Activated CD4-positive, alpha-beta T cell treated with anti-CD3 and anti-CD28 coated beads for 36 hours (primary cell): ENCODE measurements around the gene WNK1. TPM values are rescaled to one million over a fixed set of nuclear protein-coding genes. Genes with fewer than 3 reads are reported as not detected.

Experiments
- ATAC-seq: fragments of 200-7000 bp; cut with Tn5 transposase; one replicate; pipeline ENCODE4 v1.10.0; 2021; ENCODE audit warnings: mild to moderate bottlenecking, moderate library complexity
- CTCF ChIA-PET: fragments of 350-600 bp; sonication (Branson Sonifier 250); formaldehyde crosslinking; loops from one replicate; lab custom pipeline; 2021; ENCODE audit warnings: antibody characterized with exemption; lab: Charles Lee
- POLR2A ChIA-PET: fragments of 350-600 bp; sonication (Branson Sonifier 250); formaldehyde crosslinking; loops from one replicate; lab custom pipeline; 2021; ENCODE audit warnings: antibody characterized with exemption, inconsistent platforms; lab: Charles Lee
- DNase-seq: peaks from one replicate; pipeline ENCODE4 v3.0.0-alpha.2; 2020
- H3K27ac Mint-ChIP-seq: one replicate; pipeline ENCODE4 v1.8.0; 2021; ENCODE audit warnings: mixed read lengths
- H3K27me3 Mint-ChIP-seq: one replicate; pipeline ENCODE4 v1.8.0; 2021; ENCODE audit warnings: mixed read lengths
- H3K36me3 Mint-ChIP-seq: one replicate; pipeline ENCODE4 v1.8.0; 2021; ENCODE audit warnings: low read depth, mixed read lengths
- H3K4me1 Mint-ChIP-seq: one replicate; pipeline ENCODE4 v1.8.0; 2021; ENCODE audit warnings: mixed read lengths
- H3K4me3 Mint-ChIP-seq: one replicate; pipeline ENCODE4 v1.8.0; 2021; ENCODE audit warnings: mild to moderate bottlenecking, moderate library complexity, mixed read lengths
- H3K9me3 Mint-ChIP-seq: one replicate; pipeline ENCODE4 v1.8.0; 2021; ENCODE audit warnings: low read depth, mixed read lengths
- intact Hi-C, 2 experiments: fragments of 100-400 bp; cut with DNase I in 1 of 2; cut with micrococcal nuclease in 1 of 2; formaldehyde crosslinking; loops; one replicate each; pipeline versions ENCODE4 v1.14.2 to v1.15.1; 2022 to 2024; cut with DNase I, micrococcal nuclease
- total RNA-seq, 2 experiments: library from RNA; stranded (reverse); gene quantifications; one replicate each; pipeline ENCODE4 v1.2.3, GENCODE V29; 2021

WNK1 gene
- total RNA-seq, 2 experiments from 2014 or later, result 127 to 147 TPM

- ATAC-seq (no peak), DNase-seq (no peak)
- no peaks in the 10 kb centered on the region for H3K9me3 Mint-ChIP-seq
- POLR2A ChIA-PET, result interaction anchor here (0.6 to 0.7 kb wide), 2 partner anchors 37 to 275 kb away, joined by 3 to 11 read pairs; no protein-coding TSS in a partner anchor
- intact Hi-C loops, result no loop called here
- H3K36me3 Mint-ChIP-seq, result peaks cover 61% of the 10 kb centered on the region
- H3K27me3 Mint-ChIP-seq, result no peaks in the 10 kb centered on the region
- CTCF ChIA-PET, result interaction anchor here (0.7 to 1.3 kb wide), 2 partner anchors 18 to 94 kb away, joined by 3 to 5 read pairs; no protein-coding TSS in a partner anchor
- no peak overlapping the region for H3K4me3 Mint-ChIP-seq
- peak overlapping the region; percentile 25 for H3K27ac Mint-ChIP-seq
- H3K4me1 Mint-ChIP-seq, result peaks cover 20% of the 10 kb centered on the region
Measured at GRCh38 chr12:909861-910260, 157.5 kb downstream of the WNK1 start.

GRCh38 chr12:910416-910815 is 158.0 kb downstream of the WNK1 start:
- Mint-ChIP-seq H3K4me3 (no peak overlapping the region), H3K27ac (no peak overlapping the region), H3K9me3 (no peaks in the 10 kb centered on the region), H3K36me3 (peaks cover 64% of the 10 kb centered on the region), H3K27me3 (no peaks in the 10 kb centered on the region), H3K4me1 (peaks cover 20% of the 10 kb centered on the region)
- DNase-seq (no peak), ATAC-seq (no peak)
- CTCF ChIA-PET, result interaction anchor here (0.8 to 1.3 kb wide), 3 partner anchors 39 to 173 kb away, joined by 3 to 5 read pairs (median 4); partner anchors contain the start of gene RAD52
- POLR2A ChIA-PET, result no interaction called here
- intact Hi-C loops, result no loop called here

GRCh38 chr12:911191-911826 is 158.9 kb downstream of the WNK1 start:
- intact Hi-C loops, result no loop called here
- Mint-ChIP-seq H3K4me3 (no peak overlapping the region), H3K27me3 (no peaks in the 10 kb centered on the region), H3K27ac (no peak overlapping the region), H3K4me1 (peaks cover 14% of the 10 kb centered on the region), H3K36me3 (peaks cover 61% of the 10 kb centered on the region), H3K9me3 (no peaks in the 10 kb centered on the region)
- ATAC-seq, result no peak
- ChIA-PET CTCF (interaction anchor here (0.6 to 0.8 kb wide), 3 partner anchors 17 to 172 kb away, joined by 3 to 5 read pairs (median 3); no protein-coding TSS in a partner anchor), POLR2A (no interaction called here)
- no peak for DNase-seq

- Mint-ChIP-seq H3K27ac (no peak overlapping the region), H3K9me3 (no peaks in the 10 kb centered on the region), H3K4me1 (peaks cover 13% of the 10 kb centered on the region), H3K4me3 (no peak overlapping the region), H3K27me3 (no peaks in the 10 kb centered on the region), H3K36me3 (peaks cover 61% of the 10 kb centered on the region)
- DNase-seq (no peak), ATAC-seq (no peak)
- ChIA-PET POLR2A (no interaction called here), CTCF (no interaction called here)
- intact Hi-C loops, result no loop called here
Measured at GRCh38 chr12:912466-913235, 160.3 kb downstream of the WNK1 start.

- H3K9me3 Mint-ChIP-seq, result no peaks in the 10 kb centered on the region
Measured at GRCh38 chr12:913919-914698, 161.7 kb downstream of the WNK1 start.

GRCh38 chr12:915090-915489 is 162.7 kb downstream of the WNK1 start:
- Mint-ChIP-seq H3K36me3 (peaks cover 61% of the 10 kb centered on the region), H3K9me3 (no peaks in the 10 kb centered on the region), H3K27me3 (no peaks in the 10 kb centered on the region), H3K4me1 (peaks cover 13% of the 10 kb centered on the region), H3K27ac (peak overlapping the region; percentile 65), H3K4me3 (no peak overlapping the region)
- POLR2A ChIA-PET, result interaction anchor here (0.6 kb wide), 1 partner anchor 9 kb away, joined by 4 read pairs; no protein-coding TSS in a partner anchor
- CTCF ChIA-PET, result interaction anchor here (1.0 to 1.2 kb wide), 4 partner anchors 100 to 473 kb away, joined by 3 read pairs; no protein-coding TSS in a partner anchor
- ATAC-seq, result peak; percentile 30
- intact Hi-C loops, result no loop called here
- no peak for DNase-seq

More at GRCh38 chr12:913919-914698, 161.7 kb downstream of the WNK1 start:
- no peak for DNase-seq
- Mint-ChIP-seq H3K27me3 (no peaks in the 10 kb centered on the region), H3K4me1 (peaks cover 13% of the 10 kb centered on the region), H3K4me3 (no peak overlapping the region), H3K27ac (peak overlapping the region; percentile 65), H3K36me3 (peaks cover 64% of the 10 kb centered on the region)
- CTCF ChIA-PET, result interaction anchor here (0.6 to 1.2 kb wide), 3 partner anchors 37 to 163 kb away, joined by 3 read pairs; no protein-coding TSS in a partner anchor
- POLR2A ChIA-PET, result interaction anchor here (0.6 kb wide), 1 partner anchor 27 kb away, joined by 3 read pairs; no protein-coding TSS in a partner anchor
- intact Hi-C loops, result no loop called here
- no peak for ATAC-seq

- CTCF ChIA-PET, result interaction anchor here (1.1 kb wide), 1 partner anchor 102 kb away, joined by 3 read pairs; no protein-coding TSS in a partner anchor
- H3K27me3 Mint-ChIP-seq, result no peaks in the 10 kb centered on the region
Measured at GRCh38 chr12:916240-916639, 163.9 kb downstream of the WNK1 start.

GRCh38 chr12:916712-917445 is 164.5 kb downstream of the WNK1 start:
- CTCF ChIA-PET, result no interaction called here
- no peak overlapping the region for H3K27ac Mint-ChIP-seq
- H3K4me1 Mint-ChIP-seq, result peaks cover 20% of the 10 kb centered on the region

More at GRCh38 chr12:916240-916639, 163.9 kb downstream of the WNK1 start:
- peak; percentile 33 for ATAC-seq
- H3K36me3 Mint-ChIP-seq, result peaks cover 64% of the 10 kb centered on the region
- H3K4me1 Mint-ChIP-seq, result peaks cover 20% of the 10 kb centered on the region
- H3K4me3 Mint-ChIP-seq, result no peak overlapping the region
- H3K27ac Mint-ChIP-seq, result peak overlapping the region; percentile 78
- DNase-seq, result peak; percentile 37
- intact Hi-C loops, result no loop called here
- POLR2A ChIA-PET, result interaction anchor here (1.0 kb wide), 1 partner anchor 47 kb away, joined by 3 read pairs; no protein-coding TSS in a partner anchor
- no peaks in the 10 kb centered on the region for H3K9me3 Mint-ChIP-seq

GRCh38 chr12:920676-921075 is 168.3 kb downstream of the WNK1 start:
- intact Hi-C loops, result no loop called here
- Mint-ChIP-seq H3K27ac (peak overlapping the region; percentile 87), H3K9me3 (no peaks in the 10 kb centered on the region), H3K4me1 (peaks cover 9% of the 10 kb centered on the region), H3K36me3 (peaks cover 45% of the 10 kb centered on the region), H3K27me3 (no peaks in the 10 kb centered on the region), H3K4me3 (no peak overlapping the region)
- no peak for DNase-seq
- no peak for ATAC-seq
- CTCF ChIA-PET, result interaction anchor here (0.7 kb wide), 1 partner anchor 544 kb away, joined by 4 read pairs; no protein-coding TSS in a partner anchor
- POLR2A ChIA-PET, result no interaction called here

More at GRCh38 chr12:916712-917445, 164.5 kb downstream of the WNK1 start:
- ATAC-seq, result no peak
- intact Hi-C loops, result no loop called here
- Mint-ChIP-seq H3K4me3 (no peak overlapping the region), H3K27me3 (no peaks in the 10 kb centered on the region), H3K9me3 (no peaks in the 10 kb centered on the region), H3K36me3 (peaks cover 61% of the 10 kb centered on the region)
- no peak for DNase-seq
- POLR2A ChIA-PET, result interaction anchor here (1.0 kb wide), 1 partner anchor 47 kb away, joined by 3 read pairs; no protein-coding TSS in a partner anchor

- DNase-seq (no peak), ATAC-seq (no peak)
- ChIA-PET CTCF (no interaction called here), POLR2A (no interaction called here)
- Mint-ChIP-seq H3K9me3 (no peaks in the 10 kb centered on the region), H3K4me1 (peaks cover 7% of the 10 kb centered on the region), H3K27ac (no peak overlapping the region), H3K36me3 (peaks cover 39% of the 10 kb centered on the region), H3K27me3 (no peaks in the 10 kb centered on the region), H3K4me3 (no peak overlapping the region)
- intact Hi-C loops, result no loop called here
Measured at GRCh38 chr12:922285-922684, 169.9 kb downstream of the WNK1 start.
